ENCODE results near the gene USP48. TPM values are rescaled to one million over a fixed set of nuclear protein-coding genes. Genes with fewer than 3 reads are reported as not detected.

Gene USP48
- total RNA-seq, 1 experiment from 2014 or later = 19.8 TPM

GRCh38 chr1:21671915-21672314 lies 111.0 kb downstream of the USP48 start:
- no peak for DNase-seq (ENCODE audit: extremely low read depth, low read depth)

GRCh38 chr1:21670956-21671902 lies 111.7 kb downstream of the USP48 start:
- DNase-seq (ENCODE audit: extremely low read depth, low read depth) = no peak

GRCh38 chr1:21670059-21670881 lies 112.7 kb downstream of the USP48 start:
- no peak for DNase-seq (ENCODE audit: extremely low read depth, low read depth)

GRCh38 chr1:21669258-21670058 lies 113.5 kb downstream of the USP48 start, which contains the start of gene RAP1GAP:
Gene RAP1GAP, minus strand, starts transcription at chr1:21669357. Its CDS starts 49,325 bp downstream, at chr1:21620032.
- no peak for DNase-seq (ENCODE audit: extremely low read depth, low read depth)

GRCh38 chr1:21668951-21669257 lies 114.0 kb downstream of the USP48 start:
- no peak for DNase-seq (ENCODE audit: extremely low read depth, low read depth)

- DNase-seq (ENCODE audit: extremely low read depth, low read depth) = no peak
Observed at GRCh38 chr1:21668232-21668950, 114.6 kb downstream of the USP48 start.

GRCh38 chr1:21667348-21668231 lies 115.4 kb downstream of the USP48 start:
- no peak for DNase-seq (ENCODE audit: extremely low read depth, low read depth)

- DNase-seq (ENCODE audit: extremely low read depth, low read depth) = no peak
Observed at GRCh38 chr1:21666576-21667320, 116.2 kb downstream of the USP48 start.

GRCh38 chr1:21665711-21666575 lies 117.0 kb downstream of the USP48 start:
- DNase-seq (ENCODE audit: extremely low read depth, low read depth) = no peak

- DNase-seq (ENCODE audit: extremely low read depth, low read depth) = no peak
Observed at GRCh38 chr1:21664806-21665588, 118.0 kb downstream of the USP48 start.

GRCh38 chr1:21663951-21664805 lies 118.8 kb downstream of the USP48 start:
- no peak for DNase-seq (ENCODE audit: extremely low read depth, low read depth)

- no peak for DNase-seq (ENCODE audit: extremely low read depth, low read depth)
Observed at GRCh38 chr1:21663248-21663950, 119.5 kb downstream of the USP48 start.

GRCh38 chr1:21662426-21663247 lies 120.3 kb downstream of the USP48 start:
- DNase-seq (ENCODE audit: extremely low read depth, low read depth) = no peak

- DNase-seq (ENCODE audit: extremely low read depth, low read depth) = no peak
Observed at GRCh38 chr1:21661886-21662285, 121.1 kb downstream of the USP48 start.

All from NCI-H460 (cell line).